H9 (cell line): ENCODE results near the gene NINL. TPM values are rescaled to one million over a fixed set of nuclear protein-coding genes. Genes with fewer than 3 reads are reported as not detected.

Source experiments
- DNase-seq: peaks from one replicate; pipeline ENCODE4 v3.0.0-alpha.2; 2017
- H2AFZ ChIP-seq: one replicate; pipeline ENCODE4 v1.6.1; 2013; ENCODE audit warnings: mild to moderate bottlenecking, low read length, control low read depth, moderate library complexity
- H2AK5ac ChIP-seq: 2 replicates; pipeline ENCODE4 v1.6.1; 2013; ENCODE audit warnings: low read length, control low read depth, mixed read lengths; ENCODE audit not compliant: insufficient read length
- H2BK120ac ChIP-seq: one replicate; pipeline ENCODE4 v1.6.1; 2013; ENCODE audit warnings: low read depth, mild to moderate bottlenecking, low read length, control low read depth, inconsistent platforms; ENCODE audit not compliant: poor library complexity, severe bottlenecking
- H2BK12ac ChIP-seq: 2 replicates; pipeline ENCODE4 v1.6.1; 2013; ENCODE audit warnings: low read length, control low read depth, mixed read lengths, low read depth; ENCODE audit not compliant: insufficient read length
- H2BK15ac ChIP-seq: 2 replicates; pipeline ENCODE4 v1.6.1; 2013; ENCODE audit warnings: low read depth, low read length, control low read depth
- H2BK20ac ChIP-seq: one replicate; pipeline ENCODE4 v1.6.1; 2013; ENCODE audit warnings: low read depth, mild to moderate bottlenecking, low read length, control low read depth, inconsistent platforms; ENCODE audit not compliant: poor library complexity, severe bottlenecking
- H2BK5ac ChIP-seq: 2 replicates; pipeline ENCODE4 v1.6.1; 2013; ENCODE audit warnings: low read length, control low read depth, mixed read lengths; ENCODE audit not compliant: insufficient read length
- H3K14ac ChIP-seq: 2 replicates; pipeline ENCODE4 v1.6.1; 2013; ENCODE audit warnings: low read length, control low read depth; ENCODE audit not compliant: insufficient read depth
- H3K18ac ChIP-seq: 2 replicates; pipeline ENCODE4 v1.6.1; 2013; ENCODE audit warnings: low read depth, mild to moderate bottlenecking, mixed read lengths, low read length, control low read depth; ENCODE audit not compliant: insufficient read length
- H3K23ac ChIP-seq: 2 replicates; pipeline ENCODE4 v1.6.1; 2013; ENCODE audit warnings: low read length, control low read depth, mixed read lengths, low read depth; ENCODE audit not compliant: insufficient read length
- H3K23me2 ChIP-seq: 2 replicates; pipeline ENCODE4 v1.6.1; 2013; ENCODE audit warnings: low read depth, mild to moderate bottlenecking, mixed read lengths, low read length, control low read depth; ENCODE audit not compliant: insufficient read length, poor library complexity, severe bottlenecking
- H3K27ac ChIP-seq: 2 replicates; pipeline ENCODE4 v1.5.1; 2013; ENCODE audit warnings: low read length, control low read depth, mixed read lengths, low read depth; ENCODE audit not compliant: insufficient read length
- H3K27me3 ChIP-seq: 2 replicates; pipeline ENCODE4 v1.6.1; 2013; ENCODE audit warnings: low read length, control low read depth, inconsistent platforms; ENCODE audit not compliant: insufficient read depth
- H3K4ac ChIP-seq: 2 replicates; pipeline ENCODE4 v1.6.1; 2013; ENCODE audit warnings: low read depth, mild to moderate bottlenecking, control low read depth, inconsistent platforms, low read length, moderate library complexity
- H3K4me1 ChIP-seq: 2 replicates; pipeline ENCODE4 v1.6.1; 2013; ENCODE audit warnings: low read length, control low read depth, inconsistent platforms; ENCODE audit not compliant: insufficient read depth
- H3K4me2 ChIP-seq: 2 replicates; pipeline ENCODE4 v1.6.1; 2013; ENCODE audit warnings: low read length, control low read depth, mixed read lengths; ENCODE audit not compliant: insufficient read length, insufficient read depth
- H3K56ac ChIP-seq: 2 replicates; pipeline ENCODE4 v1.6.1; 2013; ENCODE audit warnings: low read depth, mild to moderate bottlenecking, mixed read lengths, low read length, control low read depth; ENCODE audit not compliant: insufficient read length
- H3K79me1 ChIP-seq: 2 replicates; pipeline ENCODE4 v1.6.1; 2013; ENCODE audit warnings: low read depth, mild to moderate bottlenecking, moderate library complexity, low read length, control low read depth, inconsistent platforms; ENCODE audit not compliant: insufficient read depth, poor library complexity, severe bottlenecking
- H3K79me2 ChIP-seq: 2 replicates; pipeline ENCODE4 v1.6.1; 2013; ENCODE audit warnings: low read length, control low read depth, inconsistent platforms; ENCODE audit not compliant: insufficient read depth
- H3K9ac ChIP-seq: 2 replicates; pipeline ENCODE4 v1.6.1; 2013; ENCODE audit warnings: low read length, control low read depth, mixed read lengths; ENCODE audit not compliant: insufficient read length; ENCODE audit errors: extremely low read depth
- H3K9me3 ChIP-seq: one replicate; pipeline ENCODE4 v1.6.1; 2013; ENCODE audit warnings: low read depth, low read length, inconsistent platforms; ENCODE audit not compliant: control insufficient read depth
- H3T11ph ChIP-seq: one replicate; pipeline ENCODE4 v1.6.1; 2013; ENCODE audit warnings: mild to moderate bottlenecking, low read length, control low read depth, inconsistent platforms
- H4K20me1 ChIP-seq: one replicate; pipeline ENCODE4 v1.6.1; 2013; ENCODE audit not compliant: control insufficient read depth, insufficient read length, insufficient read depth
- H4K5ac ChIP-seq: 2 replicates; pipeline ENCODE4 v1.6.1; 2013; ENCODE audit warnings: low read depth, mild to moderate bottlenecking, mixed read lengths, low read length, control low read depth; ENCODE audit not compliant: insufficient read length
- H4K8ac ChIP-seq: replicated peaks from 2 replicates; pipeline ENCODE4 v1.6.1; 2013; ENCODE audit warnings: low read length, control low read depth, mixed read lengths, low read depth; ENCODE audit not compliant: insufficient read length
- H4K91ac ChIP-seq: 2 replicates; pipeline ENCODE4 v1.6.1; 2013; ENCODE audit warnings: low read depth, mild to moderate bottlenecking, moderate library complexity, mixed read lengths, low read length, control low read depth; ENCODE audit not compliant: insufficient read length
- H3K27ac Mint-ChIP-seq, 3 experiments: 2 replicates in 2 of 3; 3 replicates in 1 of 3; pipeline ENCODE4 v1.8.0; 2020 to 2021; ENCODE audit warnings: mixed read lengths in 3 of 3, mild to moderate bottlenecking in 1 of 3, moderate library complexity in 1 of 3
- H3K27me3 Mint-ChIP-seq: 2 replicates; pipeline ENCODE4 v1.8.0; 2021; ENCODE audit warnings: low read depth, mild to moderate bottlenecking, moderate library complexity, mixed read lengths
- H3K36me3 Mint-ChIP-seq, 3 experiments: 2 replicates in 2 of 3; 3 replicates in 1 of 3; pipeline ENCODE4 v1.8.0; 2020 to 2021; ENCODE audit warnings: low read depth in 3 of 3, mixed read lengths in 3 of 3; ENCODE audit not compliant: insufficient read depth in 1 of 3
- H3K4me1 Mint-ChIP-seq, 2 experiments: 2 replicates each; pipeline ENCODE4 v1.8.0; 2020; ENCODE audit warnings: mixed read lengths in 2 of 2
- H3K4me3 Mint-ChIP-seq, 2 experiments: 2 replicates in 1 of 2; 3 replicates in 1 of 2; pipeline ENCODE4 v1.8.0; 2020 to 2021; ENCODE audit warnings: mild to moderate bottlenecking in 2 of 2, mixed read lengths in 2 of 2, moderate library complexity in 1 of 2
- H3K9me3 Mint-ChIP-seq, 2 experiments: 2 replicates in 1 of 2; 3 replicates in 1 of 2; pipeline ENCODE4 v1.8.0; 2020; ENCODE audit warnings: mild to moderate bottlenecking in 2 of 2, mixed read lengths in 2 of 2, moderate library complexity in 1 of 2
- WGBS: extraction: QIAGEN DNeasy Blood & Tissue Kit; methylation state at CpG from one replicate; pipeline ENCODE4 v1.1.7; 2013; ENCODE audit warnings: missing lambda C conversion rate, low lambda C conversion rate, mixed read lengths; ENCODE audit not compliant: insufficient read length; ENCODE audit errors: extremely low coverage; 5-methylcytosine and 5-hydroxymethylcytosine counted together
- total RNA-seq: library from RNA; stranded (reverse); gene quantifications from 2 replicates; pipeline ENCODE4 v1.2.1, GENCODE V29; 2021
- TF ChIP-seq, protein P1 (sequence below): fragments of 200-600 bp; sonication (generic); conservative IDR thresholded peaks from 3 replicates; pipeline ENCODE4 v1.8.0; 2021; ENCODE audit warnings: antibody characterized with exemption, mild to moderate bottlenecking

NINL gene
- total RNA-seq, 1 experiment from 2014 or later = 34.3 TPM

DNA sequence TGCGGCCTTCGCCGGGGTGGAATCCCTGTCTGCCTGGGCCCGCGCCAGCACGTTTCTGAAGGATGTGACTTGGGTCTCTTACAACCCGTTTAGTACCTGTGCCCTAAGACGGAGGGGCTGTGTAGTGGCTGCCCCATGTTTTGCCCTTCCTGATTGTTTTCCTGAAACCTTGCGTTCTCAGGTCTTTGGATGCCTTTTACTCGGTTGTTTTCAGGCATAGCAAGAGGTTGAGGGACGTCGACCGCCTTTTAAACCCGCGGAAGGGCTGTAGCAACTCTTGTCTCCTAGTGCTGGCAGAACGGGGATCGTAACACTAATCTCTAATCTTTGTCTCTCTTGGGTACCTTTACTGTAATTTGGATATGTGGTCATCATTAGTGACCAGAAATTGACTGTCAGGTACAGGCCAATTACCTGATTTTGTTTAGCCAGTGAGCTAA is 39.2 kb upstream of the NINL start:
- H4K5ac ChIP-seq = peak overlapping the region; percentile 64
- peaks cover 17% of the 10 kb centered on the region for H3K23me2 ChIP-seq
- peaks cover 2% of the 10 kb centered on the region; the same call in 1 of the 2 replicates for H3K79me2 ChIP-seq
- H2AFZ ChIP-seq = no peak overlapping the region
- H4K20me1 ChIP-seq = no peaks in the 10 kb centered on the region
- peak overlapping the region; percentile 84 for H3K4me2 ChIP-seq
- H4K91ac ChIP-seq = no peak overlapping the region
- Mint-ChIP-seq H3K27ac (peak overlapping the region; percentile 70 to 97 (median 91); a peak in 6 of 7 replicates), H3K27me3 (peaks cover 15% of the 10 kb centered on the region), H3K4me3 (peak overlapping the region; percentile 83 to 84), H3K9me3 (peaks cover 8 to 20% of the 10 kb centered on the region in 2 experiments; a peak in 4 of 5 replicates), H3K36me3 (peaks cover 0 to 17% (median 8%) of the 10 kb centered on the region in 3 experiments; a peak in 5 of 7 replicates), H3K4me1 (peaks cover 30 to 32% of the 10 kb centered on the region in 2 experiments)
- no peaks in the 10 kb centered on the region; the same call in 1 of the 2 replicates for H3K27me3 ChIP-seq
- peak overlapping the region; percentile 89 for H3K9ac ChIP-seq
- H3K56ac ChIP-seq = no peak overlapping the region
- no peak overlapping the region for H3K23ac ChIP-seq
- H3K4me1 ChIP-seq = no peaks in the 10 kb centered on the region
- H2BK15ac ChIP-seq = 0 out of 2 replicates have a peak overlapping the region, but pooled peaks have one; percentile 34
- no peak overlapping the region for H2BK5ac ChIP-seq
- no peak overlapping the region for H3K27ac ChIP-seq
- H3K79me1 ChIP-seq = no peaks in the 10 kb centered on the region
- no peak overlapping the region for H3K4ac ChIP-seq
- H2BK12ac ChIP-seq = peak overlapping the region; percentile 55
- WGBS = no CpG with 5 or more reads among the region's 17 CpGs
- peak overlapping the region; percentile 86 for H4K8ac ChIP-seq
- peak overlapping the region; percentile 88 for H3K18ac ChIP-seq
- peaks cover 2% of the 10 kb centered on the region for H3K9me3 ChIP-seq
- no peak overlapping the region for H2BK120ac ChIP-seq
- H2AK5ac ChIP-seq = no peak overlapping the region
- no peak for DNase-seq
- TF ChIP-seq, protein P1, sequence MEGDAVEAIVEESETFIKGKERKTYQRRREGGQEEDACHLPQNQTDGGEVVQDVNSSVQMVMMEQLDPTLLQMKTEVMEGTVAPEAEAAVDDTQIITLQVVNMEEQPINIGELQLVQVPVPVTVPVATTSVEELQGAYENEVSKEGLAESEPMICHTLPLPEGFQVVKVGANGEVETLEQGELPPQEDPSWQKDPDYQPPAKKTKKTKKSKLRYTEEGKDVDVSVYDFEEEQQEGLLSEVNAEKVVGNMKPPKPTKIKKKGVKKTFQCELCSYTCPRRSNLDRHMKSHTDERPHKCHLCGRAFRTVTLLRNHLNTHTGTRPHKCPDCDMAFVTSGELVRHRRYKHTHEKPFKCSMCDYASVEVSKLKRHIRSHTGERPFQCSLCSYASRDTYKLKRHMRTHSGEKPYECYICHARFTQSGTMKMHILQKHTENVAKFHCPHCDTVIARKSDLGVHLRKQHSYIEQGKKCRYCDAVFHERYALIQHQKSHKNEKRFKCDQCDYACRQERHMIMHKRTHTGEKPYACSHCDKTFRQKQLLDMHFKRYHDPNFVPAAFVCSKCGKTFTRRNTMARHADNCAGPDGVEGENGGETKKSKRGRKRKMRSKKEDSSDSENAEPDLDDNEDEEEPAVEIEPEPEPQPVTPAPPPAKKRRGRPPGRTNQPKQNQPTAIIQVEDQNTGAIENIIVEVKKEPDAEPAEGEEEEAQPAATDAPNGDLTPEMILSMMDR = no peak
- no peak overlapping the region for H3T11ph ChIP-seq
- H3K14ac ChIP-seq = peak overlapping the region; percentile 93
- H2BK20ac ChIP-seq = no peak overlapping the region
